Stomach (tissue), 9 donors: Measurements from ENCODE around the gene MLH3. TPM values are rescaled to one million over a fixed set of nuclear protein-coding genes. Genes with fewer than 3 reads are reported as not detected.

ENCODE experiments used
- DNase-seq, 2 donors: peaks; one replicate each; pipeline versions ENCODE4 v3.0.0 to v3.0.0-alpha.2; 2013 to 2019
- H3K27ac ChIP-seq, 5 donors: fragments of 200-600 bp in 4 of 5; sonication (generic) in 4 of 5; one replicate each; pipeline ENCODE4 v1.5.1; 2013 to 2019; ENCODE audit warnings: mild to moderate bottlenecking in 1 of 5, moderate library complexity in 1 of 5
- H3K27me3 ChIP-seq, 3 donors: fragments of 200-600 bp; sonication (generic); one replicate each; pipeline ENCODE4 v1.5.1; 2017 to 2019; ENCODE audit warnings: mixed run types in 1 of 3
- H3K36me3 ChIP-seq, 4 donors: fragments of 200-600 bp; sonication (generic); 1 replicate in 3 of 4; 2 replicates in 1 of 4; pipeline ENCODE4 v1.5.1; 2016 to 2019
- H3K4me1 ChIP-seq, 4 donors: fragments of 200-600 bp; sonication (generic); one replicate each; pipeline ENCODE4 v1.5.1; 2016 to 2019
- H3K4me3 ChIP-seq, 4 donors: fragments of 200-600 bp; sonication (generic) in 3 of 4; one replicate each; pipeline ENCODE4 v1.5.1; 2016 to 2019; ENCODE audit warnings: mild to moderate bottlenecking in 1 of 4
- H3K9me3 ChIP-seq, 4 donors: fragments of 200-600 bp; sonication (generic); one replicate each; pipeline ENCODE4 v1.5.1; 2016 to 2019
- CTCF ChIP-seq, 7 experiments: fragments of 450-650 bp in 4 of 7; fragments of 200-600 bp in 3 of 7; sonication (generic) in 3 of 7; IDR thresholded peaks; one replicate each; pipeline ENCODE4 v1.5.1; 2016 to 2019; ENCODE audit warnings: antibody characterized with exemption in 7 of 7, control low read depth in 2 of 7, mild to moderate bottlenecking in 1 of 7
- EP300 ChIP-seq: sonication (generic); formaldehyde crosslinking; IDR thresholded peaks from one replicate; pipeline ENCODE4 v1.6.1; 2017; ENCODE audit warnings: antibody characterized with exemption
- POLR2A ChIP-seq, 4 donors: fragments of 450-650 bp; IDR thresholded peaks; one replicate each; pipeline ENCODE4 v1.6.1; 2016; ENCODE audit warnings: antibody characterized with exemption in 4 of 4, control low read depth in 2 of 4, mild to moderate bottlenecking in 1 of 4, moderate library complexity in 1 of 4
- POLR2AphosphoS5 ChIP-seq, 3 donors: sonication (generic); formaldehyde crosslinking; IDR thresholded peaks; one replicate each; pipeline ENCODE4 v1.6.1; 2016; ENCODE audit warnings: antibody characterized with exemption in 3 of 3
- WGBS, 5 donors: extraction: QIAGEN DNeasy Blood & Tissue Kit in 3 of 5; methylation state at CpG; one replicate each; pipeline versions ENCODE4 v1.1.5 to v1.1.7; 2013 to 2018; 5-methylcytosine and 5-hydroxymethylcytosine counted together
- intact Hi-C: fragments of 100-400 bp; cut with DNase I; formaldehyde crosslinking; loops from one replicate; pipeline ENCODE4 v1.15.1; 2023; ENCODE audit warnings: low total_unique reads
- polyA plus RNA-seq, 3 donors: library from polyadenylated mRNA; stranded (reverse); fragments of 200-250 nt; gene quantifications; one replicate each; pipeline ENCODE4 v1.2.3, GENCODE V29; 2013
- total RNA-seq, 5 donors: library from RNA; depleted of rRNA; stranded (reverse); fragments of >200 nt; gene quantifications; one replicate each; pipeline versions ENCODE4 v1.1.0 to v1.2.3, GENCODE V29; 2014 to 2016
- donor health status: healthy with polysubstance abuse.
- donor health status: Bipolar disorder and iron deficiency.
- donor health status: healthy.

Gene MLH3
- total and polyA plus RNA-seq, 8 donors = 7.2 to 53.2 (median 18.4) TPM

GRCh38 chr14:75009176-75009575 is 42.1 kb downstream of the MLH3 start:
- H3K4me1 ChIP-seq = peaks cover 1 to 25% (median 16%) of the 10 kb centered on the region in 4 donors
- no peaks in the 10 kb centered on the region for H3K9me3 ChIP-seq
- intact Hi-C loops = no loop called here
- 77 to 91% (median 82%) methylated on average over 4 of the region's 4 CpGs for WGBS, 5 donors
- peaks cover 27 to 95% (median 88%) of the 10 kb centered on the region in 4 donors for H3K36me3 ChIP-seq
- no peak for DNase-seq
- no peaks in the 10 kb centered on the region for H3K27me3 ChIP-seq
- TF ChIP-seq EP300 (no peak), POLR2AphosphoS5 (IDR thresholded peaks at IDR 0.05) (no peak), CTCF (IDR thresholded peaks at IDR 0.05) (no peak), POLR2A (IDR thresholded peaks at IDR 0.05) (no peak)
- no peak overlapping the region for H3K4me3 ChIP-seq
- no peak overlapping the region for H3K27ac ChIP-seq

- H3K36me3 ChIP-seq = peaks cover 27 to 58% (median 54%) of the 10 kb centered on the region in 4 donors
- no peak overlapping the region for H3K27ac ChIP-seq
- H3K4me1 ChIP-seq = peaks cover 10 to 28% (median 22%) of the 10 kb centered on the region in 4 donors
- WGBS, 5 donors = 83 to 94% (median 90%) methylated on average over 3 of the region's 3 CpGs
- H3K4me3 ChIP-seq = no peak overlapping the region
- no peak for TF ChIP-seq CTCF (IDR thresholded peaks at IDR 0.05)
- no peak for TF ChIP-seq POLR2AphosphoS5 (IDR thresholded peaks at IDR 0.05)
- no peak for TF ChIP-seq EP300
- TF ChIP-seq POLR2A (IDR thresholded peaks at IDR 0.05) = no peak
- no peaks in the 10 kb centered on the region for H3K27me3 ChIP-seq
- DNase-seq = no peak
- intact Hi-C loops = no loop called here
- H3K9me3 ChIP-seq = no peaks in the 10 kb centered on the region
Observed at GRCh38 chr14:75005357-75005756, 45.9 kb downstream of the MLH3 start.

GRCh38 chr14:75003250-75004027 is 47.8 kb downstream of the MLH3 start:
- Histone ChIP-seq H3K9me3 (no peaks in the 10 kb centered on the region), H3K4me1 (peaks cover 10 to 28% (median 22%) of the 10 kb centered on the region in 4 donors), H3K4me3 (peak overlapping the region; percentile 87 to 97 (median 92)), H3K27me3 (no peaks in the 10 kb centered on the region), H3K36me3 (peaks cover 22 to 39% (median 36%) of the 10 kb centered on the region in 4 donors), H3K27ac (peak overlapping the region in 4 of 5 donors; percentile 80 to 87 (median 85))
- 6 to 10% (median 9%) methylated on average over 18 of the region's 18 CpGs for WGBS, 5 donors
- peak in 1 of 2 donors; percentile 18 for DNase-seq
- intact Hi-C loops = no loop called here
- TF ChIP-seq CTCF (IDR thresholded peaks at IDR 0.05) (no peak), EP300 (no peak), POLR2AphosphoS5 (IDR thresholded peaks at IDR 0.05) (no peak), POLR2A (IDR thresholded peaks at IDR 0.05) (no peak)

- WGBS, 5 donors = 0 to 1% (median 1%) methylated on average over 49 to 66 of the region's 66 CpGs
- intact Hi-C loops = no loop called here
- Histone ChIP-seq H3K27ac (peak within 1 kb of the TSS; percentile 75 to 87 (median 85)), H3K4me1 (peaks cover 10 to 28% (median 22%) of the 10 kb centered on the region in 4 donors), H3K36me3 (peaks cover 20 to 31% (median 27%) of the 10 kb centered on the region in 4 donors), H3K9me3 (no peaks in the 10 kb centered on the region), H3K4me3 (peak within 1 kb of the TSS; percentile 87 to 97 (median 92)), H3K27me3 (no peaks in the 10 kb centered on the region)
- TF ChIP-seq POLR2AphosphoS5 (IDR thresholded peaks at IDR 0.05) = peak in 2 of 3 donors; percentile 55 to 82
- TF ChIP-seq POLR2A (IDR thresholded peaks at IDR 0.05) = no peak
- no peak for TF ChIP-seq EP300
- TF ChIP-seq CTCF (IDR thresholded peaks at IDR 0.05) = peak in 1 of 7 experiments; percentile 30
- DNase-seq = peak; percentile 97 to 99
Observed at GRCh38 chr14:75002392-75003249, 48.6 kb downstream of the MLH3 start, which contains the start of gene EIF2B2. TSS of gene EIF2B2 (plus strand) at chr14:75002921. CDS start at chr14:75002991, 70 bp downstream.
